T-cell (primary cell): Measurements from ENCODE around the gene WEE2. TPM values are rescaled to one million over a fixed set of nuclear protein-coding genes. Genes with fewer than 3 reads are reported as not detected.

ENCODE experiments used
- ATAC-seq, 4 experiments: fragments of 200-7000 bp in 3 of 4; fragments of 150-1000 bp in 1 of 4; cut with Tn5 transposase; replicated peaks in 1 of 4; 1 replicate in 3 of 4; 2 replicates in 1 of 4; pipeline ENCODE4 v1.10.0; 2021; ENCODE audit warnings: moderate library complexity in 3 of 4, mild to moderate bottlenecking in 2 of 4, moderate number of reproducible peaks in 1 of 4
- CTCF ChIA-PET, 2 donors: fragments of 300-600 bp; sonication (Branson Sonifier 250); formaldehyde crosslinking; loops; one replicate each; lab custom pipeline; 2022; ENCODE audit warnings: antibody characterized with exemption in 2 of 2; lab: Charles Lee
- POLR2A ChIA-PET, 2 donors: fragments of 300-600 bp; sonication (Branson Sonifier 250); formaldehyde crosslinking; loops; one replicate each; lab custom pipeline; 2022; ENCODE audit warnings: antibody characterized with exemption in 2 of 2; lab: Charles Lee
- DNase-seq, 35 experiments: peaks; one replicate each; pipeline versions ENCODE4 v3.0.0 to v3.0.0-alpha.2; 2013 to 2023
- H3K27ac ChIP-seq: one replicate; pipeline ENCODE4 v1.5.1; 2013; ENCODE audit warnings: low read length
- H3K27me3 ChIP-seq, 2 experiments: replicated peaks in 1 of 2; 1 replicate in 1 of 2; 2 replicates in 1 of 2; pipeline versions ENCODE4 v1.6.1 to v1.7.0; 2013; ENCODE audit warnings: low read length in 1 of 2, mixed read lengths in 1 of 2; ENCODE audit not compliant: control insufficient read depth in 2 of 2, insufficient read depth in 2 of 2; ENCODE audit errors: extremely low read depth in 1 of 2
- H3K36me3 ChIP-seq, 2 donors: 1 replicate in 1 of 2; 2 replicates in 1 of 2; pipeline versions ENCODE4 v1.6.1 to v1.7.0; 2013; ENCODE audit warnings: low read length in 1 of 2; ENCODE audit not compliant: control insufficient read depth in 2 of 2, insufficient read depth in 1 of 2; ENCODE audit errors: extremely low read depth in 1 of 2
- H3K4me1 ChIP-seq, 2 experiments: 1 replicate in 1 of 2; 2 replicates in 1 of 2; pipeline versions ENCODE4 v1.6.1 to v1.7.0; 2013; ENCODE audit warnings: low read length in 2 of 2, mixed read lengths in 1 of 2; ENCODE audit not compliant: insufficient read depth in 2 of 2, control insufficient read depth in 1 of 2; ENCODE audit errors: extremely low read depth in 1 of 2
- H3K4me3 ChIP-seq, 2 donors: 1 replicate in 1 of 2; 2 replicates in 1 of 2; pipeline versions ENCODE4 v1.5.1 to v1.7.0; 2013; ENCODE audit warnings: mild to moderate bottlenecking in 2 of 2, low read length in 1 of 2, moderate library complexity in 1 of 2; ENCODE audit not compliant: control insufficient read depth in 1 of 2; ENCODE audit errors: extremely low read depth in 1 of 2
- H3K9me3 ChIP-seq: 2 replicates; pipeline ENCODE4 v1.7.0; 2013
- H3K27ac Mint-ChIP-seq, 2 donors: one replicate each; pipeline ENCODE4 v1.8.0; 2020 to 2021; ENCODE audit warnings: mild to moderate bottlenecking in 2 of 2, mixed read lengths in 2 of 2
- H3K27me3 Mint-ChIP-seq, 2 donors: one replicate each; pipeline ENCODE4 v1.8.0; 2021 to 2022; ENCODE audit warnings: mixed read lengths in 2 of 2
- H3K36me3 Mint-ChIP-seq: one replicate; pipeline ENCODE4 v1.8.0; 2021; ENCODE audit warnings: mixed read lengths
- H3K4me1 Mint-ChIP-seq, 3 donors: one replicate each; pipeline ENCODE4 v1.8.0; 2020 to 2022; ENCODE audit warnings: mixed read lengths in 3 of 3, mild to moderate bottlenecking in 1 of 3
- H3K4me3 Mint-ChIP-seq, 3 donors: one replicate each; pipeline ENCODE4 v1.8.0; 2020 to 2022; ENCODE audit warnings: mild to moderate bottlenecking in 3 of 3, mixed read lengths in 3 of 3, moderate library complexity in 3 of 3
- H3K9me3 Mint-ChIP-seq, 3 donors: one replicate each; pipeline ENCODE4 v1.8.0; 2020 to 2022; ENCODE audit warnings: mixed read lengths in 3 of 3
- WGBS: methylation state at CpG from one replicate; pipeline ENCODE4 v1.1.5; 2013; ENCODE audit warnings: missing lambda C conversion rate; ENCODE audit not compliant: insufficient coverage; 5-methylcytosine and 5-hydroxymethylcytosine counted together
- total RNA-seq, 35 experiments: library from RNA in 6 of 35; stranded (reverse) in 6 of 35; fragments of 120-200 nt in 1 of 35; gene quantifications; one replicate each; pipeline versions ENCODE4 v1.2.1 to v1.2.4 and lab custom pipeline; 2013 to 2026

WEE2 gene
- total RNA-seq, 5 donors from 2014 or later (not counting 1 experiment from before 2014, with no cell fraction given), result not detected

DNA sequence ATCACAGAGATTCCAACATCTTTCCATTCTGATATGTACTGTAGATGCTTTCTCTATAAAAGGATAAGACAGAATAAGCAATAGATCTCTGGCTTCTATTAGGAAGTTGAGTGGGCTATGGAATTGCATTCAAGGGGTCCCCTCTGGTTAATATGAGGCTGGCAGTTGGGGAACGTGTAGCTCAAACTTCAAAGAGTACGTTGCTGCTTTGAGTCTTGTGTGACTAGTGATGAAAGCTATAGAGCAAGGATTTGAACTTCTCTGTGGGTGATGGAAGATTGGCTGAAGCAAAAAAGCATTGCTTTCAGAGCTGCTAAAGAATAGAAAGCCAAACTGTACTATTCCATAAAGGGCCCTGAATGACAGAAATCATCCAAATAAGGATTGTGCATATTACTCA lies 6.4 kb downstream of the WEE2 start:
- no peaks in the 10 kb centered on the region for H3K27me3 ChIP-seq
- ChIA-PET POLR2A (no interaction called here), CTCF (interaction anchor here (0.8 to 0.9 kb wide), 2 partner anchors 9 to 23 kb away, joined by 3 to 4 read pairs; partner anchors contain the start of gene SSBP1 (in 1 of the 2))
- Mint-ChIP-seq H3K36me3 (peaks cover 25% of the 10 kb centered on the region), H3K27me3 (no peaks in the 10 kb centered on the region), H3K4me3 (no peak overlapping the region), H3K9me3 (no peaks in the 10 kb centered on the region), H3K4me1 (peaks cover 0 to 2% (median 0%) of the 10 kb centered on the region in 3 donors), H3K27ac (no peak overlapping the region)
- H3K27ac ChIP-seq, result no peak overlapping the region
- no peaks in the 10 kb centered on the region for H3K9me3 ChIP-seq
- WGBS, result 83% methylated on average over 2 of the region's 2 CpGs
- H3K36me3 ChIP-seq, result no peaks in the 10 kb centered on the region
- H3K4me1 ChIP-seq, result no peaks in the 10 kb centered on the region
- no peak for DNase-seq
- ATAC-seq, result no peak
- H3K4me3 ChIP-seq, result no peak overlapping the region

DNA sequence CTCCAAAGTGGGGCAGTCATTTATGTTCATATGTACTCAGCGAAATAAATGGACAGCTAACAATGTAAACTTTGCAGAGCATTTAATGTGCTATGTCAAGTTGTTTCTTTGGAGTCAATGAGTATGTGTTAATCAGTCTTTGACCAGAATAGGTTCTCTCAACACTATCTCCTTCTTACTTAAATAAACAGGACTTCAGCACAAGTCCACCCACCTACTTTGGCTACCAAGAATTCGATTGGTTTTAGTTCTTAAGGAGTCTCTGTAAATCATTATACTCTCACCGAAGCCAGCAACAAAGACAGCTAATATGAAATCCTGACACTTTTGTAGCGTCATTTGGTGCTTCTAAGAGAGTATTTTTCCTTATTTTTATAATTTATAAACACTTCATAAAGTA lies 6.9 kb downstream of the WEE2 start:
- Mint-ChIP-seq H3K27me3 (no peaks in the 10 kb centered on the region), H3K4me1 (peaks cover 0 to 2% (median 0%) of the 10 kb centered on the region in 3 donors), H3K36me3 (peaks cover 25% of the 10 kb centered on the region), H3K9me3 (no peaks in the 10 kb centered on the region), H3K4me3 (no peak overlapping the region), H3K27ac (no peak overlapping the region)
- no peak overlapping the region for H3K27ac ChIP-seq
- no peaks in the 10 kb centered on the region for H3K9me3 ChIP-seq
- no peak overlapping the region for H3K4me3 ChIP-seq
- WGBS, result no CpG with 5 or more reads among the region's 4 CpGs
- POLR2A ChIA-PET, result no interaction called here
- H3K4me1 ChIP-seq, result no peaks in the 10 kb centered on the region
- ATAC-seq, result no peak
- H3K27me3 ChIP-seq, result no peaks in the 10 kb centered on the region
- no peaks in the 10 kb centered on the region for H3K36me3 ChIP-seq
- DNase-seq, result no peak
- CTCF ChIA-PET, result interaction anchor here in 1 of 2 donors (0.8 kb wide), 1 partner anchor 9 kb away, joined by 3 read pairs; no protein-coding TSS in a partner anchor

DNA sequence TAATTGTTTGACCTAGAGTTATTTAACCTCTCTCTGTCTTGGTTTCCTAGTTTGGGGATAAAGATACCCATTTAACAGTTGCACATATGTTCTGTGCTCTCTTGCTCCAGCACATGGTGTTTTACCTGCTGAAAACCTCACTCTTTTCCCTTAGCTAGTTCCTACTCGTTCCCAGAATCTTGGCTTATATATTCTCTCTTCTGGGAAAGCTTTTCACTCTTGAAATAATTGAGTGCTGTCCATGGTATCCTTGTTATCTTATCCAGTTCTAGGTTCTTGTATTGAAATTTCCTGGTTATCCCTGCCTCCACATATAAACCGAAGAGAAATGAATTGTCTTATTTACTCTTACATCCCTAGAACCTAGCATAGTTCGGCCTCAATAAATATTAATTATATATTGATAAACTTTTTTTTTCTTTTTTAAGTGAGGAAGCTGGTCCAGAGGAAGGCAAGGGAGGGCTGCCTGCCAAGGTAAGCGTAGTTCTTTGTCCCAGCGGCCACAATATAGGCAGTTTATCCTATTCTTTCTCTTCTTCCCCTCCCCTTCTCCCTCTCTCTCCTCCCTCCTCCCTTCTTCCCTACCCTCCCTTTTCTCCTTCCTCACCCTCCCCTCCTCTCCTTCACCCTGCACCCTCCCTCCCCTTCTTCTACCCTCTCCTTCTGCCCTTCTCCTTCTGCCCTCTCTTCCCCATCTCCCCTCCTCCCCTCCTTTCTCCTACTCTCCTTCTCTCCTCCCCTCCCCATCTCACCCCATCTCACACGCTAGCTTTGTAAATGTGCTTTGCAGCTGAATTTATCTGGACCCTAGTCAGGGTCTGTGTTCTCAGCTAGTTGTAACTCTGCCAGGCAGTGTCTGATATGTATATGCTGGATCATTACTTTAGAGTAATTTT lies 7.9 kb downstream of the WEE2 start:
- ChIA-PET CTCF (interaction anchor here in 1 of 2 donors (0.5 to 1.3 kb wide), 3 partner anchors 10 to 646 kb away, joined by 3 read pairs; no protein-coding TSS in a partner anchor), POLR2A (interaction anchor here in 1 of 2 donors (0.6 kb wide), 1 partner anchor 733 kb away, joined by 3 read pairs; no protein-coding TSS in a partner anchor)
- DNase-seq, result no peak
- H3K36me3 ChIP-seq, result peaks cover 0 to 4% of the 10 kb centered on the region in 2 donors
- Mint-ChIP-seq H3K4me3 (no peak overlapping the region), H3K27ac (no peak overlapping the region), H3K36me3 (peaks cover 18% of the 10 kb centered on the region), H3K9me3 (no peaks in the 10 kb centered on the region), H3K4me1 (peaks cover 0 to 2% (median 0%) of the 10 kb centered on the region in 3 donors), H3K27me3 (no peaks in the 10 kb centered on the region)
- no peak overlapping the region for H3K27ac ChIP-seq
- ATAC-seq, result no peak
- H3K4me1 ChIP-seq, result no peaks in the 10 kb centered on the region
- H3K27me3 ChIP-seq, result no peaks in the 10 kb centered on the region
- no peaks in the 10 kb centered on the region for H3K9me3 ChIP-seq
- WGBS, result no CpG with 5 or more reads among the region's 6 CpGs
- no peak overlapping the region for H3K4me3 ChIP-seq

DNA sequence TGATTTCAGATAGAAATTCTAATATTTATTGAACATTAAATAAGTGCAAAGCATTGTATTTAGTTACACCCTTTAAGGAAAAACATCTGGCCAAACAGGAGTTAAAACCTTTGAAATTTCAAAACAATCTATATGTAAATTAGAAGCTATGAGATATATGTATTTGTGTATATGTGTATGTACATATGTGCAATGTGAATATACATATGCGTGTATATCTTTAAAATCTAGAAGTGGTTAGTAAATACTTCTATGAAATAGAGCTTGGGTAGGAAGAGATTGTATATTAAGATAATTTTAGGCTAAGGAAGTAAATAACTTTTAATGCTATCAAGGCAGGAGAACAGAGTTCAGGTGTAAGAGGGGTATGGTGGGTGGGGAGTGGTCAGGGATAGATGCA lies 9.3 kb downstream of the WEE2 start:
- Mint-ChIP-seq H3K27me3 (no peaks in the 10 kb centered on the region), H3K4me1 (no peaks in the 10 kb centered on the region), H3K27ac (no peak overlapping the region), H3K4me3 (no peak overlapping the region), H3K36me3 (peaks cover 18% of the 10 kb centered on the region), H3K9me3 (no peaks in the 10 kb centered on the region)
- WGBS, result no CpG with 5 or more reads among the region's 1 CpG
- Histone ChIP-seq H3K36me3 (peaks cover 0 to 4% of the 10 kb centered on the region in 2 donors), H3K4me3 (no peak overlapping the region), H3K27me3 (no peaks in the 10 kb centered on the region), H3K27ac (no peak overlapping the region), H3K9me3 (no peaks in the 10 kb centered on the region), H3K4me1 (no peaks in the 10 kb centered on the region)
- ATAC-seq (no peak), DNase-seq (no peak)
- POLR2A ChIA-PET, result no interaction called here
- CTCF ChIA-PET, result interaction anchor here in 1 of 2 donors (0.6 to 1.3 kb wide), 2 partner anchors 63 to 1258 kb away, joined by 3 to 4 read pairs; no protein-coding TSS in a partner anchor

DNA sequence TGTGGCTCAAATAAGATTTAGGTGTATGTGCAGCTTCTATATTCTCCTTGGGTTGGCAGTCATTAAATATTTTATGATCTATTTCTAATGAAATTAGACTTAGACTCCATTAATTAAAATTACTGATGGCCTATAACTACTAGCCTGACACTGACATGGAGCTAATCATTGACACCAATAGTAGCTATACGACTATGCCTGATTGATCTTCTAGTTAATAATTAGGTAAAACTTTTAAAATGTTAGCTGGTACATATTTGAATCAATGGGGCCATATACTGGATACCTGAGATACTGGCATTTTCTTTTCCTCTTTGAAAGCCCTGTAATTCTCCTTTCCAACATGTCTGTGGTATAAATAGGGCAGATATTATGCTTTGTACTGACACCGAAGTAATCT lies 14.4 kb downstream of the WEE2 start:
- ATAC-seq (no peak), DNase-seq (no peak)
- Histone ChIP-seq H3K27me3 (no peaks in the 10 kb centered on the region), H3K4me3 (no peak overlapping the region), H3K9me3 (no peaks in the 10 kb centered on the region), H3K27ac (no peak overlapping the region), H3K36me3 (peaks cover 0 to 4% of the 10 kb centered on the region in 2 donors), H3K4me1 (no peaks in the 10 kb centered on the region)
- Mint-ChIP-seq H3K4me1 (no peaks in the 10 kb centered on the region), H3K4me3 (no peak overlapping the region), H3K36me3 (peaks cover 26% of the 10 kb centered on the region), H3K27me3 (no peaks in the 10 kb centered on the region), H3K9me3 (no peaks in the 10 kb centered on the region), H3K27ac (no peak overlapping the region)
- ChIA-PET CTCF (no interaction called here), POLR2A (interaction anchor here in 1 of 2 donors (0.6 kb wide), 1 partner anchor 44 kb away, joined by 3 read pairs; no protein-coding TSS in a partner anchor)
- no CpG with 5 or more reads among the region's 2 CpGs for WGBS

DNA sequence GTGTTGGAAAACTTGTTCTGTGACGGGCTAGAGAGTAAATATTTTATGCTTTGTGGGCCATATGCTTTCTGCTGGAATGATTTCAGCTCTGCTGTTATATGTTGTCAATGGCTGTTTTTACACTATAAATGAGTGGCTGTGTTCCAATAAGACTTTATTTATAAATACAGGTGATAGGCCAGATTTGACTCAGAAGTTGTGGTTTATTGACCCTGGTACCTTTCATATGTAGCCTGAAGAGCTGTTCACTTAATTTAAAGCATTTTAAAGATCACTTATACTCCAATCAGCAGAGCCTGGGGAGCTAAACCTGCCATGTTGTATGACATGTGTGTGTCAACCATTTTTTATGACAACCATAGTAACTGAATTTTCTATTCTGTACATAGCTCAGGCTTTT lies 20.9 kb downstream of the WEE2 start:
- Mint-ChIP-seq H3K9me3 (no peaks in the 10 kb centered on the region), H3K27me3 (no peaks in the 10 kb centered on the region), H3K36me3 (peaks cover 10% of the 10 kb centered on the region), H3K27ac (no peak overlapping the region), H3K4me1 (no peaks in the 10 kb centered on the region), H3K4me3 (no peak overlapping the region)
- Histone ChIP-seq H3K27me3 (no peaks in the 10 kb centered on the region), H3K4me3 (no peak overlapping the region), H3K27ac (no peak overlapping the region), H3K9me3 (no peaks in the 10 kb centered on the region), H3K4me1 (no peaks in the 10 kb centered on the region), H3K36me3 (no peaks in the 10 kb centered on the region)
- ATAC-seq, result no peak
- DNase-seq, result no peak
- WGBS, result no CpG with 5 or more reads among the region's 1 CpG
- ChIA-PET CTCF (no interaction called here), POLR2A (interaction anchor here in 1 of 2 donors (0.6 kb wide), 1 partner anchor 1327 kb away, joined by 3 read pairs; no protein-coding TSS in a partner anchor)
